ENCODE data around the gene ADRA2B.

GRCh38 chr2:96108151-96108540 lies 8.2 kb downstream of the ADRA2B start:
- TF ChIP-seq EZH2phosphoT487 (IDR thresholded peaks at IDR 0.05; ENCODE audit: borderline replicate concordance): no peak
- TF ChIP-seq, protein P1, sequence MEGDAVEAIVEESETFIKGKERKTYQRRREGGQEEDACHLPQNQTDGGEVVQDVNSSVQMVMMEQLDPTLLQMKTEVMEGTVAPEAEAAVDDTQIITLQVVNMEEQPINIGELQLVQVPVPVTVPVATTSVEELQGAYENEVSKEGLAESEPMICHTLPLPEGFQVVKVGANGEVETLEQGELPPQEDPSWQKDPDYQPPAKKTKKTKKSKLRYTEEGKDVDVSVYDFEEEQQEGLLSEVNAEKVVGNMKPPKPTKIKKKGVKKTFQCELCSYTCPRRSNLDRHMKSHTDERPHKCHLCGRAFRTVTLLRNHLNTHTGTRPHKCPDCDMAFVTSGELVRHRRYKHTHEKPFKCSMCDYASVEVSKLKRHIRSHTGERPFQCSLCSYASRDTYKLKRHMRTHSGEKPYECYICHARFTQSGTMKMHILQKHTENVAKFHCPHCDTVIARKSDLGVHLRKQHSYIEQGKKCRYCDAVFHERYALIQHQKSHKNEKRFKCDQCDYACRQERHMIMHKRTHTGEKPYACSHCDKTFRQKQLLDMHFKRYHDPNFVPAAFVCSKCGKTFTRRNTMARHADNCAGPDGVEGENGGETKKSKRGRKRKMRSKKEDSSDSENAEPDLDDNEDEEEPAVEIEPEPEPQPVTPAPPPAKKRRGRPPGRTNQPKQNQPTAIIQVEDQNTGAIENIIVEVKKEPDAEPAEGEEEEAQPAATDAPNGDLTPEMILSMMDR (conservative IDR thresholded peaks at IDR 0.05; ENCODE audit: low read length): no peak
